ENCODE measurements around the gene TMEM178A.
"Not testable (repeated sequence)": the region's sequence is repeated elsewhere in the genome, so short reads cannot be mapped to it uniquely, and the experiment has no call there.

Gene TMEM178A

DNA sequence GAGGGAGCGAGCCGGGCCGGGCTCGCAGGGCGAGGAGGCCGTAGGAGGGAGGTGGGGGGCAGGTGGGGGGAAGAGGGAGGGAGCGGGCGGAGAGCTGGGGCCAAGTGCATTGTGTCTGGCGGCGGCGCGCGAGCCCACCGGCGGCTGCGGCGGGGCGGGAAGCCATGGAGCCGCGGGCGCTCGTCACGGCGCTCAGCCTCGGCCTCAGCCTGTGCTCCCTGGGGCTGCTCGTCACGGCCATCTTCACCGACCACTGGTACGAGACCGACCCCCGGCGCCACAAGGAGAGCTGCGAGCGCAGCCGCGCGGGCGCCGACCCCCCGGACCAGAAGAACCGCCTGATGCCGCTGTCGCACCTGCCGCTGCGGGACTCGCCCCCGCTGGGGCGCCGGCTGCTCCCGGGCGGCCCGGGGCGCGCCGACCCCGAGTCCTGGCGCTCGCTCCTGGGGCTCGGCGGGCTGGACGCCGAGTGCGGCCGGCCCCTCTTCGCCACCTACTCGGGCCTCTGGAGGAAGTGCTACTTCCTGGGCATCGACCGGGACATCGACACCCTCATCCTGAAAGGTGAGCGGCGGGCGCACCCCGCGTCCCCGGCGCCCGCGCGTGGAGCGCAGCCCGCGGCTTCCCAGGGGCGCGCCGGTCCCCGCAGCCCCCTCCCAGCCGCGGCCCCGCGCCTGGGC is at the start of gene TMEM178A:
Gene TMEM178A, plus strand, starts transcription at position 107 of the 680 bp plus-strand sequence. Its CDS starts 58 bp downstream, at position 165.
- no peak for DNase-seq

- DNase-seq: no peak
These were observed 47.5 kb upstream of the TMEM178A start for GRCh38 chr2:39618236-39618635.

DNA sequence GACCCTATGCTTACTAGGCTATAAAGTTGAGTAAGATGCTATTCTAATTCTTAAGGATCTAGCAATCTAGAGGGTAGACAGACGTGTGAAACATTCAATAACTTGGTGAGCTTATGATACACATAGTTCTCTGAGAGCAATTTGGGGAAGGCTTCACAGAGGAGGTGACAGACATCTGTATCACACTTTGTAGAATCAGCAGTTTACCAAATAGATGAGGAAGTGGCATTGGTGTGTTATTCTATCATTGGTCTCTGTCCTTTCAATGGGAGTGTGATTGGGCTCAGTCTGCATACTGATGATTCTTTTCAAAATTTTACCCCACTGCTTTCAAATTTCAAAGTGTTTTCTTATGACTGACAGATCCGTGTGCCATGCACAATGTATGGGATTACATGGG is 47.0 kb upstream of the TMEM178A start:
- no peak for DNase-seq

GRCh38 chr2:39620067-39620466 is 45.6 kb upstream of the TMEM178A start:
- DNase-seq: no peak

- DNase-seq: no peak
These were observed 44.1 kb upstream of the TMEM178A start for GRCh38 chr2:39621596-39621995.

GRCh38 chr2:39622860-39623259 is 42.9 kb upstream of the TMEM178A start:
- DNase-seq: no peak

GRCh38 chr2:39623917-39624316 is 41.8 kb upstream of the TMEM178A start:
- DNase-seq: no peak

- no peak for DNase-seq
These were observed 40.4 kb upstream of the TMEM178A start for GRCh38 chr2:39625193-39625926.

GRCh38 chr2:39625927-39626270 is 39.8 kb upstream of the TMEM178A start:
- no peak for DNase-seq

DNA sequence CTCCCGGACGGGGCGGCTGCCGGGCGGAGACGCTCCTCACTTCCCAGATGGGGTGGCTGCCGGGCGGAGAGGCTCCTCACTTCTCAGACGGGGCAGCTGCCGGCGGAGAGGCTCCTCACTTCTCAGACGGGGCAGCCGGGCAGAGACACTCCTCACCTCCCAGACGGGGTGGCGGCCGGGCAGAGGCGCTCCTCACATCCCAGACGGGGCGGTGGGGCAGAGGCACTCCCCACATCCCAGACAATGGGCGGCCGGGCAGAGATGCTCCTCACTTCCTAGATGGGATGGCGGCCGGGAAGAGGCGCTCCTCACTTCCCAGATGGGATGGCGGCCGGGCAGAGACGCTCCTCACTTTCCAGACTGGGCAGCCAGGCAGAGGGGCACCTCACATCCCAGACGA is 37.4 kb upstream of the TMEM178A start:
- not testable (repeated sequence) for DNase-seq

DNA sequence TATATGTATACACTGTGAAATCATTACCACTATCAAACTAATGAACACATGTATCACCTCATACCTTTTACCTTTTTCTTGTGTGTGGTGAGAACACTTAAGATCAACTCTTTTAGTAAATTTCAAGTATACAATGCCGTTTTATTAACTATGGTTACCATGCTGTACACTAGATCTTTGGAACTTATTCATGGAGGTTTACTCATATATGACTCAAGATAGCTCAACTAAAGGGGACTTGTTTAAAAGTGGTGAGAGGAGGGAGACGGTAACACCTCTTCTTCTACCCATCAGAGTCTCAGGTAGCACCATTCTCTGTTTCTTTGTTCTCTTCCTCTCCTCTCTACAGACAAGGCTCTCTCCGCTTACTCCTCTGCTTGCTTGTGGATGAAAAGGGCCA is 36.1 kb upstream of the TMEM178A start:
- no peak for DNase-seq

- no peak for DNase-seq
These were observed 34.5 kb upstream of the TMEM178A start for GRCh38 chr2:39631256-39631655.

DNA sequence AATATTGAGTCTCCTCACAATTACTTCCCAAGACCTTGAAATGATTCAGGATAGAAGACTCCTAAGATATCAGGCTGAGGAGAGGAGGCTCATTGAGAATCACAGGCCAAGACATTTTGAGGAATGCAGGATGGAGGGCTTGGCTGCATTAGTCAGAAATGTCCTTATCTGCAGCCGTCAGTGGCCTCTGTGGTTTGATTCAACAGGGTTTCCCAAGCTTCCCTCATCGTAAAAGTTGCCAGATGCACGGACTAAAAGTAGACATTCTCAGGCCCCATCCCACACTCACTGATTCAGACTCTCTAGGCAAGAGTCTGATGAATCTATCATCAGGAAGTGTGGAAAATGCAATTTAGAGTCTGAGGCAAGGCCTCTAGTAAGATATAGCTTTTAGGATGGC is 34.0 kb upstream of the TMEM178A start:
- DNase-seq: no peak

- DNase-seq: peak; percentile 2
These were observed 32.8 kb upstream of the TMEM178A start for GRCh38 chr2:39632876-39633275.

DNA sequence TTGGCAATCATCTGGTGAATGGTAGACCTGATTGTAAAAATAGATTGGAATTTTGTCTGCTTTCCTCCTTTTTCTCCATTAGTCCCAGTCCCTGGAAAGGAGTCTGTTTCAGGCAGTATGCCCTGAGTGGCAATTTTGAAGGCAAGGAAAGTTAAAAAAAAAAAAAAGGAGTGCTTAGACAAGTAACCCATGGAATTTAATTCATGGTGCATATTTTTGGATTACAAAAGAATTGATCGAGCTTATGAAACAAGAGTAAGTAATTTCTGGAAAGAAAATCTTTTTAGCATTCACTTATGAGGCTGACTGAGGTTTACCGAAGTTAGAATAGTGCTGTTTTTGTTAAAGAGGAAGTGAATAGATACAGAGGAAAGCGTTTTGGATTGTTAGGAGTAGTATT is 29.4 kb upstream of the TMEM178A start:
- DNase-seq: no peak

DNA sequence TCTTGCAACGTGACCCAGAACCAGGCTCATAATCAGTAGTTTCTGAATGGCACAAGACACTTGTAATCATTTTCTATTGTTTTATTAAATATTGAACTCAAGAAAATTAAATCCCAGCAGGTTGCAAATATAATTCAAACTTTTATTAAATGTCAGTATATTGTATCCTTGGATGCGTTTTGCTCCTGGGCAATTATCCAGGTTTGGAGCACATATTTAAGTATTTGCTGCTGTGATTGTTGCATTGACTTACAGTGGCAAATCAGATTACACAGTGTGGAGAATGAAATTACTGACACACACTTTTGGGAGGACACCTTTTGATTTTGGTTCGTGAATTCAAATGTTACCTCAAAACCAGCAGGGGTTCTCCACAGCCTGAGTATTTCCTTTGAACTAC is 27.1 kb upstream of the TMEM178A start:
- no peak for DNase-seq

DNA sequence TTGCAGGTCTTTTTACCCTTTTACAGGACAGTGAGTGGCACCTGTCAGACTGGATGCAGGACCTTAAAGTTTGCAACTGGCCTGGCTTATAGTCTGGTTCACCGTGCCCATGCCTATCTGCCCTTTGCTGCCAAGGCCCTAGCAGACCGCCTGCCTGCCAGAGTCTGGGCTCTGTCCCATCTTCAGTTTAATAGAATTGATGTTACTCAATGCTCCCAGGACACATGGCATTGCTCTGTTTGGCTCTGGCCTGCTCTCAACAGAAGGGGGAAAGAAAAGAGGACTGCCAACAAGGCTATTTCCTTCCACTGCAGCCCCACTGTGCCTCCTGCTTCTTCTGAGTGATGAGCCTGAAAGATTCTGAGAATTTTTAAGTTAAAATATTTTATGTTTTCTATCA is 25.6 kb upstream of the TMEM178A start:
- DNase-seq: no peak

GRCh38 chr2:39640681-39641080 is 25.0 kb upstream of the TMEM178A start:
- DNase-seq: no peak

GRCh38 chr2:39641635-39642034 is 24.1 kb upstream of the TMEM178A start:
- DNase-seq: no peak

GRCh38 chr2:39642051-39642718 is 23.5 kb upstream of the TMEM178A start:
- no peak for DNase-seq

GRCh38 chr2:39645826-39646225 is 19.9 kb upstream of the TMEM178A start:
- no peak for DNase-seq

GRCh38 chr2:39646267-39646666 is 19.4 kb upstream of the TMEM178A start:
- DNase-seq: no peak

- no peak for DNase-seq
These were observed 18.5 kb upstream of the TMEM178A start for GRCh38 chr2:39647104-39647765.

DNA sequence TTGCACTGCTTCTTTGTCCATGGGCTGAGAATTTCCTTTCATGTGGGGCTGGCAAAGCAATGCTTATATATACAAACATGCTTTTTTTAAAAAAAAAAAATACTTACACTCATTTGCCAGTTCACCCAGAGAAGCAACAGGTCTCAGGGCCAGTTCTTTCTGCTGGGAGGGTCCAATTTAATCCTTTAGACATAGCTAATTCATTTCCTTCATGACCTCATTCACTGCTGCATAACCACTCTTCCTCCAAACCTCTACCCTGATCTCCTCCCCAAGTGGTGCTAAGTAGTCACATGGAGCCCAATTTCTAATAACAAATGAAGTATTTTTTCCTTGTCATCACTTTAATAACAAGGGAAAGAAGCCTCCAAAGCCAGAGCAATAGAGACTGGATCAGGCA is 17.1 kb upstream of the TMEM178A start:
- no peak for DNase-seq
